Measurements from ENCODE around the gene GLCCI1. TPM values are rescaled to one million over a fixed set of nuclear protein-coding genes. Genes with fewer than 3 reads are reported as not detected.

The GLCCI1 gene
- total RNA-seq, 2 donors from 2014 or later = 7.5 to 8.3 TPM

DNA sequence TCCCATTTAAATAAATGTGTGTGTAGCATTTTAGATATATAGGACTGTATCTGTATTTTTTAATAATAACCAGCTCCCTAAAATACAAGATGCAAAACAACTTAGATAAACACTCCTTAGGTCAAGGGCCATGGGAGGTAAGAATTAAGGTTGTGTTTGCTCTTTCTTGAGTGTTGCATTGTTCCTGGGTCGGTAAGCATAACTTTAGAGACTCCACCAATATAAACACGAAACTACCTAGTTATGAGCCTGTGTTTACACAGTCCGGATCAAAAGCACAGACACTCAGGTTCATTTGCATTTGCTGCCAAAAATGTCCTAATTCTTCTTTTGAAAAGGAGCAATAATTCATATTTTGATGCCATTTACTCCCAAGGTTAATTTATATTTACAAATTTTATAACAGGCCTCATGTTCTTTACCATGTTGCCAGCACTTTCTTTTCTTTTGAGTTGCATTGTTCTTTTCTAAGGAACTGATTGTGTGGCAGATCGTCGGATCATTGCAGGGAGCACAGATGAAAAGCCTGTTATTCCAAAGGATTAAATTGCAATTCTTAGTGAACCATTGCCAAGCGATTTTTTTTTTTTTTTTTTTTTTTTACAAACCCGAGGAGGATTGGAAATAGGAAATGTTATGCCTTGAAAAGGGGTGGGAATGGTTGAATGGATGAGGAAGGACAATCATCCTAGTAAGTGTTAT lies 45.8 kb upstream of the GLCCI1 start:
- TF ChIP-seq, protein P1, sequence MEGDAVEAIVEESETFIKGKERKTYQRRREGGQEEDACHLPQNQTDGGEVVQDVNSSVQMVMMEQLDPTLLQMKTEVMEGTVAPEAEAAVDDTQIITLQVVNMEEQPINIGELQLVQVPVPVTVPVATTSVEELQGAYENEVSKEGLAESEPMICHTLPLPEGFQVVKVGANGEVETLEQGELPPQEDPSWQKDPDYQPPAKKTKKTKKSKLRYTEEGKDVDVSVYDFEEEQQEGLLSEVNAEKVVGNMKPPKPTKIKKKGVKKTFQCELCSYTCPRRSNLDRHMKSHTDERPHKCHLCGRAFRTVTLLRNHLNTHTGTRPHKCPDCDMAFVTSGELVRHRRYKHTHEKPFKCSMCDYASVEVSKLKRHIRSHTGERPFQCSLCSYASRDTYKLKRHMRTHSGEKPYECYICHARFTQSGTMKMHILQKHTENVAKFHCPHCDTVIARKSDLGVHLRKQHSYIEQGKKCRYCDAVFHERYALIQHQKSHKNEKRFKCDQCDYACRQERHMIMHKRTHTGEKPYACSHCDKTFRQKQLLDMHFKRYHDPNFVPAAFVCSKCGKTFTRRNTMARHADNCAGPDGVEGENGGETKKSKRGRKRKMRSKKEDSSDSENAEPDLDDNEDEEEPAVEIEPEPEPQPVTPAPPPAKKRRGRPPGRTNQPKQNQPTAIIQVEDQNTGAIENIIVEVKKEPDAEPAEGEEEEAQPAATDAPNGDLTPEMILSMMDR (IDR thresholded peaks at IDR 0.05) = no peak
- no peak overlapping the region for H3K9ac ChIP-seq (ENCODE audit: low read depth in 2 of 2, low read length in 2 of 2)

DNA sequence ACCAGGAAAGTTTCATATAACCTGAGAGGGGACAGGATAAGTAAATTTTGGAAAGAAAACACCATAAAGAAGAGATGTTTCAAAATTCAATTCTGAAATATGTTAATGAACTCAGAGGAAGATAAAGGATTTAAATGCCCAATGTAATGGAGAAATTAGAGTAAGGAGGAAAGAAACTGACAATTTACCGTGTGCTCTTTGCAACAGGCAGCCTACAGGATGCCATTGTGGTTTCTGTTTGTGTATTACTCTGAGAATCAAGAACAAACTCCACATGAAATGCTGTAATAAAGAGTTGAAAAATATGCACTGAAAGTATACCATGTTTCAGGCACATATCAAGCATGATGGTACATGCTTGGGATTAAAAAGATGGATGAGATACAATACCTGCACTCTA lies 44.8 kb upstream of the GLCCI1 start:
- H3K9ac ChIP-seq (ENCODE audit: low read depth in 2 of 2, low read length in 2 of 2) = no peak overlapping the region
- no peaks in the 10 kb centered on the region for H3K27me3 ChIP-seq
- no peak for DNase-seq
- intact Hi-C loops (cut with DNase I) = no loop called here
- no peaks in the 10 kb centered on the region for H3K9me3 ChIP-seq
- no peaks in the 10 kb centered on the region for H3K36me3 ChIP-seq
- no peak overlapping the region for H3K4me3 ChIP-seq
- H3K4me1 ChIP-seq = no peaks in the 10 kb centered on the region
- H3K27ac ChIP-seq = no peak overlapping the region
- TF ChIP-seq, protein P1 (IDR thresholded peaks at IDR 0.05) = no peak

More for the DNA sequence above, 45.8 kb upstream of the GLCCI1 start:
- Histone ChIP-seq H3K27ac (peak overlapping the region; percentile 19), H3K36me3 (no peaks in the 10 kb centered on the region), H3K4me3 (no peak overlapping the region), H3K4me1 (no peaks in the 10 kb centered on the region), H3K27me3 (no peaks in the 10 kb centered on the region), H3K9me3 (no peaks in the 10 kb centered on the region)
- no peak for DNase-seq
- intact Hi-C loops (cut with DNase I) = no loop called here

DNA sequence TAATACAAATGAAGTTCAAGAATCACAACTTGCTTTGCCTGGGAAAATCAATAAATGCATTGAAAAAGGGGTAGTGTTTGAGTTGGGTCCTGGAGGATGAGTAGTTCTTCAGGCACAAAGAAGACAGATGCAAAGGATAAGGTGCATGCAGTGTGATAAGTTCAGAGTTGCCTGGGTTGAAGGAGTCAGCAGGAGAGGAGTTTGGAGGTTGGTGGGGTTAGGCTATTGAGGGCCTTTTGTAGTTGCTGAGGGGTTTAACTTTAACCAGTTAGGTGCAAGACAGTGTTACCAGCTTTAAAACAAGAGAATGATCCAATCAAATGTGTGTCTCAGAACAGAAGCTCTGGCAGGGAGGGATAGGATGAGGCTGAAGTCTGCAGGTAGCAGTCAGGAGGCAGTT lies 44.3 kb upstream of the GLCCI1 start:
- H3K9me3 ChIP-seq = no peaks in the 10 kb centered on the region
- H3K4me1 ChIP-seq = no peaks in the 10 kb centered on the region
- TF ChIP-seq, protein P1 (IDR thresholded peaks at IDR 0.05) = no peak
- DNase-seq = no peak
- no peak overlapping the region for H3K4me3 ChIP-seq
- no peak overlapping the region for H3K27ac ChIP-seq
- H3K36me3 ChIP-seq = no peaks in the 10 kb centered on the region
- no peaks in the 10 kb centered on the region for H3K27me3 ChIP-seq
- H3K9ac ChIP-seq (ENCODE audit: low read depth in 2 of 2, low read length in 2 of 2) = no peak overlapping the region
- intact Hi-C loops (cut with DNase I) = no loop called here

DNA sequence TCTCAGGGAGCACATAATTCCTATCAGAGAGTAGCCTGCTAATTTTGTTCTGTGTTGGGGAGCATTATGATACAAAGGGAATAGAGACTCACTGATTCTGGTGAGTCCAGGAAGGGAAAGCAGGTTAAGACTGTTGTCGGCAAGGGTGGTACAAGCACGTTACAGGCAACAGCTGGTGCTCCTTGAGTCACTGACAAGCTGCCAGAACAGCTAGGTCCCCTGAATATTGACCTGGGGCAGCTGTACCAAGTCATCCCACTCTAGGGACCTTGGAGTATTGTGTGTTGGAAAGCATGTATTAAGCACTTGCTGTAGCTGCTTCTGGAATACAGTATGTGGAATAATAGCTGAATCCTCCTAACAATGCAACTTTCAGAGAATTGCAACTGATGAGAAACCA lies 37.0 kb upstream of the GLCCI1 start:
- intact Hi-C loops (cut with DNase I) = no loop called here
- Histone ChIP-seq H3K4me1 (no peaks in the 10 kb centered on the region), H3K9me3 (no peaks in the 10 kb centered on the region), H3K27ac (no peak overlapping the region), H3K36me3 (no peaks in the 10 kb centered on the region), H3K27me3 (no peaks in the 10 kb centered on the region), H3K9ac (ENCODE audit: low read depth in 2 of 2, low read length in 2 of 2) (no peak overlapping the region), H3K4me3 (no peak overlapping the region)
- TF ChIP-seq, protein P1 (IDR thresholded peaks at IDR 0.05) = no peak
- DNase-seq = no peak

DNA sequence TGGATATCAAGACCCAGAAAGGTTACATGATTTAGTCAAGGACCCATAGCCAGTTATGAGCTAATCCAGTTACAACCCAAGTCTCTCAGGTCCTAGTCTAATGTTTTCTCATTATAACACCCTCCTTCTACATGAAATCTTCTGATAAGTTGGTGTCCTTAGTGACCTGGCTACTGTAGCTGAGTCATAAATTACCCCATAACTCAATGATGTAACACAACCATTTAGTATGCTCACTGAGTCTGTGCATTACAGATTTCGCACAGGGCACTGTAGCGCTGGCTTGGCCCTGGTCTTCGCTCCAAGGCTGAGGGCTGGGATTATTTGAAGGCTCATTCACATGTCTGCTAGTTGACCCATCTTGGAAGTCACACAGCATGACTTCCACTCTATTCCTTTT lies 36.0 kb upstream of the GLCCI1 start:
- Histone ChIP-seq H3K27me3 (no peaks in the 10 kb centered on the region), H3K36me3 (no peaks in the 10 kb centered on the region)
- DNase-seq = no peak

More for the DNA sequence above, 36.0 kb upstream of the GLCCI1 start:
- TF ChIP-seq, protein P1 (IDR thresholded peaks at IDR 0.05) = no peak
- intact Hi-C loops (cut with DNase I) = no loop called here
- no peak overlapping the region for H3K9ac ChIP-seq (ENCODE audit: low read depth in 2 of 2, low read length in 2 of 2)
- H3K9me3 ChIP-seq = no peaks in the 10 kb centered on the region
- no peaks in the 10 kb centered on the region for H3K4me1 ChIP-seq
- no peak overlapping the region for H3K4me3 ChIP-seq
- H3K27ac ChIP-seq = no peak overlapping the region

All from colonic mucosa (tissue), 4 donors.